ENCODE measurements around the gene BCL11A.
A peak's percentile ranks its signal among the peaks of the same experiment; 100 is the strongest.

BCL11A gene

DNA sequence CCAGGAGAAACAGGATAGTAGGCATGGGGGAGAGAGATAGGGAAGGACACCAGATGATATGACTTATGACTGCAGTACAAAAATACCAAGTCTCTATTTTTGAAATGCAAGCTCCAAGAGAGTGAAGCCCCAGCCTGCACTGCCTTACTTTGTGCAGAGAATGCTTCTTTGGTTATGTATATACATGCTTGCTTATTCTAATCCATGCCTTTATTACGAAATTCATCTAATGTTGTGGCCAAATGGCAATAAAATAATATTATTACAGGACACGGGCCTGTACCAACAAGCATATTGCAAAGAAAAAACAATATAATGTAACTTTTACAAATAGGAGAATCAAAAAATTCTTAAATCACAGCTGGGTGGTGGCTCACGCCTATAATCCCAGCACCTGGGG, 110.8 kb downstream of the BCL11A start:
- no peak overlapping the region for H3K4me2 ChIP-seq (ENCODE audit: low read depth, low read length, poor library complexity, severe bottlenecking)
- H2AFZ ChIP-seq (ENCODE audit: low read depth, low read length, severe bottlenecking), result no peak overlapping the region
- no peaks in the 10 kb centered on the region for H3K27me3 ChIP-seq (ENCODE audit: low read length)
- peaks cover 22% of the 10 kb centered on the region for H3F3A ChIP-seq (ENCODE audit: insufficient read depth)
- H3K9me2 ChIP-seq (replicated peaks; ENCODE audit: insufficient read depth, low read length), result no peaks in the 10 kb centered on the region
- H4K20me1 ChIP-seq (ENCODE audit: low read depth, low read length), result no peaks in the 10 kb centered on the region
- TF ChIP-seq EZH2phosphoT487 (conservative IDR thresholded peaks at IDR 0.05; ENCODE audit: low read length), result no peak
- TF ChIP-seq, protein P1, sequence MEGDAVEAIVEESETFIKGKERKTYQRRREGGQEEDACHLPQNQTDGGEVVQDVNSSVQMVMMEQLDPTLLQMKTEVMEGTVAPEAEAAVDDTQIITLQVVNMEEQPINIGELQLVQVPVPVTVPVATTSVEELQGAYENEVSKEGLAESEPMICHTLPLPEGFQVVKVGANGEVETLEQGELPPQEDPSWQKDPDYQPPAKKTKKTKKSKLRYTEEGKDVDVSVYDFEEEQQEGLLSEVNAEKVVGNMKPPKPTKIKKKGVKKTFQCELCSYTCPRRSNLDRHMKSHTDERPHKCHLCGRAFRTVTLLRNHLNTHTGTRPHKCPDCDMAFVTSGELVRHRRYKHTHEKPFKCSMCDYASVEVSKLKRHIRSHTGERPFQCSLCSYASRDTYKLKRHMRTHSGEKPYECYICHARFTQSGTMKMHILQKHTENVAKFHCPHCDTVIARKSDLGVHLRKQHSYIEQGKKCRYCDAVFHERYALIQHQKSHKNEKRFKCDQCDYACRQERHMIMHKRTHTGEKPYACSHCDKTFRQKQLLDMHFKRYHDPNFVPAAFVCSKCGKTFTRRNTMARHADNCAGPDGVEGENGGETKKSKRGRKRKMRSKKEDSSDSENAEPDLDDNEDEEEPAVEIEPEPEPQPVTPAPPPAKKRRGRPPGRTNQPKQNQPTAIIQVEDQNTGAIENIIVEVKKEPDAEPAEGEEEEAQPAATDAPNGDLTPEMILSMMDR (IDR thresholded peaks at IDR 0.05; ENCODE audit: insufficient read depth, low read length, poor library complexity, severe bottlenecking), result no peak
- no peak overlapping the region for H3K9ac ChIP-seq (ENCODE audit: low read length)
- no peaks in the 10 kb centered on the region for H3K9me3 ChIP-seq (ENCODE audit: insufficient read depth, low read length)
- H3K79me2 ChIP-seq (ENCODE audit: insufficient read depth, low read length), result no peaks in the 10 kb centered on the region
- no peaks in the 10 kb centered on the region for H3K36me3 ChIP-seq (ENCODE audit: low read length)
- H3K27ac ChIP-seq (ENCODE audit: low read depth, low read length), result no peak overlapping the region
- no peak overlapping the region for H3K4me3 ChIP-seq (ENCODE audit: insufficient read depth, low read length, poor library complexity, severe bottlenecking)

DNA sequence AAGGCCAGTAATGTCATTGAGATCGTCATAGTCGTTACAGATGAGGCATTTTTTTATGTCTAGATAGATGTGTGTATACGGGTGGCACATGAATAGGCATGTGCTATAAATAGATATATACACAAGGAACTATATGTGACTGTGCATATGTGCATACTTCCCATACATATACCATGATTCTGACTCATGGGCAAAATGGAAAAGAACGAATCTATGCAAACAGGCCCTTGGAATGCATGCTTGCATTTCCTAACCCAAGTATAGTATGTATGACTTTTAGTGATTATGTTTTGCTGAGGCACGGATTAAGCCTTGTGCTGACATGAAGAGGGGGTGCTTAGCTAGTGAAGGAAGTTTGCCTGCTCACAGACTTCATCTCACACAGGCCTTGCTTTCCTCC, 111.7 kb downstream of the BCL11A start:
- Histone ChIP-seq H3K4me2 (ENCODE audit: low read depth, low read length, poor library complexity, severe bottlenecking) (no peak overlapping the region), H3K36me3 (ENCODE audit: low read length) (no peaks in the 10 kb centered on the region), H4K20me1 (ENCODE audit: low read depth, low read length) (no peaks in the 10 kb centered on the region), H3K27me3 (ENCODE audit: low read length) (no peaks in the 10 kb centered on the region), H2AFZ (ENCODE audit: low read depth, low read length, severe bottlenecking) (no peak overlapping the region), H3F3A (ENCODE audit: insufficient read depth) (peaks cover 22% of the 10 kb centered on the region), H3K4me3 (ENCODE audit: insufficient read depth, low read length, poor library complexity, severe bottlenecking) (no peak overlapping the region), H3K9me2 (replicated peaks; ENCODE audit: insufficient read depth, low read length) (no peaks in the 10 kb centered on the region), H3K9me3 (ENCODE audit: insufficient read depth, low read length) (no peaks in the 10 kb centered on the region), H3K9ac (ENCODE audit: low read length) (no peak overlapping the region), H3K79me2 (ENCODE audit: insufficient read depth, low read length) (no peaks in the 10 kb centered on the region), H3K27ac (ENCODE audit: low read depth, low read length) (no peak overlapping the region)
- TF ChIP-seq, protein P1 (IDR thresholded peaks at IDR 0.05; ENCODE audit: insufficient read depth, low read length, poor library complexity, severe bottlenecking), result no peak
- TF ChIP-seq EZH2phosphoT487 (conservative IDR thresholded peaks at IDR 0.05; ENCODE audit: low read length), result no peak

- H2AFZ ChIP-seq (ENCODE audit: low read depth, low read length, severe bottlenecking), result no peak overlapping the region
- no peak overlapping the region for H3K4me2 ChIP-seq (ENCODE audit: low read depth, low read length, poor library complexity, severe bottlenecking)
- TF ChIP-seq, protein P1 (IDR thresholded peaks at IDR 0.05; ENCODE audit: insufficient read depth, low read length, poor library complexity, severe bottlenecking), result no peak
- no peak for TF ChIP-seq EZH2phosphoT487 (conservative IDR thresholded peaks at IDR 0.05; ENCODE audit: low read length)
- no peaks in the 10 kb centered on the region for H3K27me3 ChIP-seq (ENCODE audit: low read length)
- no peak overlapping the region for H3K4me3 ChIP-seq (ENCODE audit: insufficient read depth, low read length, poor library complexity, severe bottlenecking)
- H3K36me3 ChIP-seq (ENCODE audit: low read length), result no peaks in the 10 kb centered on the region
- no peaks in the 10 kb centered on the region for H4K20me1 ChIP-seq (ENCODE audit: low read depth, low read length)
- H3K9me3 ChIP-seq (ENCODE audit: insufficient read depth, low read length), result no peaks in the 10 kb centered on the region
- H3K9me2 ChIP-seq (replicated peaks; ENCODE audit: insufficient read depth, low read length), result no peaks in the 10 kb centered on the region
- H3K79me2 ChIP-seq (ENCODE audit: insufficient read depth, low read length), result no peaks in the 10 kb centered on the region
- H3F3A ChIP-seq (ENCODE audit: insufficient read depth), result peaks cover 15% of the 10 kb centered on the region; the same call in 1 of the 2 replicates
- H3K9ac ChIP-seq (ENCODE audit: low read length), result peak overlapping the region; percentile 41; the same call in 1 of the 2 replicates
- H3K27ac ChIP-seq (ENCODE audit: low read depth, low read length), result 0 out of 2 replicates have a peak overlapping the region, but pooled peaks have one; percentile 58
Measured at GRCh38 chr2:60440767-60441163, 112.7 kb downstream of the BCL11A start.

Data from SU-DHL-6 (cell line).